PC-9 (cell line): ENCODE measurements around the gene ZNF23.

Experiments
- CTCF ChIP-seq: fragments of 200-600 bp; sonication (generic); conservative IDR thresholded peaks from 2 replicates; pipeline ENCODE4 v1.6.1; 2017; ENCODE audit warnings: mixed run types, antibody characterized with exemption, mild to moderate bottlenecking, moderate library complexity
- EZH2 ChIP-seq: fragments of 200-600 bp; sonication (generic); IDR thresholded peaks from 2 replicates; pipeline ENCODE4 v1.8.0; 2017; ENCODE audit warnings: antibody characterized with exemption, low read depth

- no peak for TF ChIP-seq CTCF
- no peak for TF ChIP-seq EZH2
Measured at GRCh38 chr16:71431991-71432390, 30.1 kb downstream of the ZNF23 start.
